Vagina (tissue), 2 donors: ENCODE results near the gene ADGRL1. TPM values are rescaled to one million over a fixed set of nuclear protein-coding genes. Genes with fewer than 3 reads are reported as not detected.
"Not testable (repeated sequence)": the region's sequence is repeated elsewhere in the genome, so short reads cannot be mapped to it uniquely, and the experiment has no call there.

Experiments used
- DNase-seq, 2 donors: peaks; one replicate each; pipeline ENCODE4 v3.0.0-alpha.2; 2017; ENCODE audit errors: extremely low spot score in 2 of 2
- H3K27ac ChIP-seq: fragments of 200-600 bp; sonication (generic); one replicate; pipeline ENCODE4 v1.5.1; 2019
- H3K27me3 ChIP-seq: fragments of 200-600 bp; sonication (generic); one replicate; pipeline ENCODE4 v1.5.1; 2019
- H3K36me3 ChIP-seq, 2 donors: fragments of 200-600 bp; sonication (generic); one replicate each; pipeline ENCODE4 v1.5.1; 2017 to 2019
- H3K4me1 ChIP-seq: fragments of 200-600 bp; sonication (generic); one replicate; pipeline ENCODE4 v1.5.1; 2019
- H3K4me3 ChIP-seq, 2 donors: fragments of 200-600 bp; sonication (generic); 1 replicate in 1 of 2; 2 replicates in 1 of 2; pipeline ENCODE4 v1.5.1; 2016 to 2019
- H3K9me3 ChIP-seq: fragments of 200-600 bp; sonication (generic); one replicate; pipeline ENCODE4 v1.5.1; 2019
- CTCF ChIP-seq, 3 experiments: fragments of 450-650 bp in 2 of 3; fragments of 200-600 bp in 1 of 3; sonication (generic) in 1 of 3; IDR thresholded peaks; one replicate each; pipeline ENCODE4 v1.5.1; 2017 to 2019; ENCODE audit warnings: antibody characterized with exemption in 3 of 3, mild to moderate bottlenecking in 2 of 3, moderate library complexity in 2 of 3
- POLR2A ChIP-seq, 2 donors: fragments of 450-650 bp; IDR thresholded peaks; one replicate each; pipeline ENCODE4 v1.6.1; 2017; ENCODE audit warnings: antibody characterized with exemption in 2 of 2, mild to moderate bottlenecking in 2 of 2, moderate library complexity in 2 of 2
- POLR2AphosphoS5 ChIP-seq, 2 donors: sonication (generic); formaldehyde crosslinking; IDR thresholded peaks; one replicate each; pipeline ENCODE4 v1.9.0; 2017; ENCODE audit warnings: antibody characterized with exemption in 2 of 2, mild to moderate bottlenecking in 2 of 2, low read depth in 1 of 2; ENCODE audit not compliant: insufficient read depth in 1 of 2
- intact Hi-C: fragments of 100-400 bp; cut with DNase I; formaldehyde crosslinking; loops from one replicate; pipeline ENCODE4 v1.15.1; 2023
- total RNA-seq: library from RNA; depleted of rRNA; stranded (reverse); fragments of >200 nt; gene quantifications from one replicate; pipeline ENCODE4 v1.2.3, GENCODE V29; 2016

The ADGRL1 gene
- total RNA-seq, 1 donor from 2014 or later, result 23.3 TPM

GRCh38 chr19:14189415-14189814 is 16.6 kb downstream of the ADGRL1 start:
- DNase-seq, result no peak
- Histone ChIP-seq H3K9me3 (no peaks in the 10 kb centered on the region), H3K4me3 (no peak overlapping the region), H3K4me1 (no peaks in the 10 kb centered on the region), H3K27me3 (no peaks in the 10 kb centered on the region), H3K27ac (no peak overlapping the region), H3K36me3 (no peaks in the 10 kb centered on the region)
- TF ChIP-seq POLR2AphosphoS5 (IDR thresholded peaks at IDR 0.05; ENCODE audit: insufficient read depth in 1 of 2, low read depth in 1 of 2) (no peak), POLR2A (IDR thresholded peaks at IDR 0.05) (no peak), CTCF (IDR thresholded peaks at IDR 0.05) (no peak)
- intact Hi-C loops, result no loop called here

GRCh38 chr19:14188086-14188485 is 17.9 kb downstream of the ADGRL1 start:
- H3K9me3 ChIP-seq, DNase-seq, H3K4me3 ChIP-seq, H3K36me3 ChIP-seq, H3K27ac ChIP-seq, H3K4me1 ChIP-seq, H3K27me3 ChIP-seq, intact Hi-C loops: not testable (repeated sequence)

- H3K4me3 ChIP-seq, result no peak overlapping the region
- no peaks in the 10 kb centered on the region for H3K4me1 ChIP-seq
- DNase-seq, result no peak
- H3K27me3 ChIP-seq, result no peaks in the 10 kb centered on the region
- no peak overlapping the region for H3K27ac ChIP-seq
- TF ChIP-seq POLR2A (IDR thresholded peaks at IDR 0.05) (no peak), POLR2AphosphoS5 (IDR thresholded peaks at IDR 0.05; ENCODE audit: insufficient read depth in 1 of 2, low read depth in 1 of 2) (no peak), CTCF (IDR thresholded peaks at IDR 0.05) (no peak)
- no peaks in the 10 kb centered on the region for H3K36me3 ChIP-seq
- intact Hi-C loops, result no loop called here
- H3K9me3 ChIP-seq, result no peaks in the 10 kb centered on the region
Measured at GRCh38 chr19:14187561-14187960, 18.4 kb downstream of the ADGRL1 start.

- intact Hi-C loops, H3K4me1 ChIP-seq, DNase-seq, H3K9me3 ChIP-seq, H3K27ac ChIP-seq, H3K27me3 ChIP-seq, H3K36me3 ChIP-seq, H3K4me3 ChIP-seq: not testable (repeated sequence)
Measured at GRCh38 chr19:14186684-14187083, 19.3 kb downstream of the ADGRL1 start.

- H3K9me3 ChIP-seq, H3K36me3 ChIP-seq, H3K27me3 ChIP-seq, H3K27ac ChIP-seq, DNase-seq, H3K4me1 ChIP-seq, intact Hi-C loops, H3K4me3 ChIP-seq: not testable (repeated sequence)
Measured at GRCh38 chr19:14185691-14186090, 20.3 kb downstream of the ADGRL1 start.

- H3K4me3 ChIP-seq, result no peak overlapping the region
- no peak overlapping the region for H3K27ac ChIP-seq
- intact Hi-C loops, result no loop called here
- no peak for DNase-seq
- H3K27me3 ChIP-seq, result no peaks in the 10 kb centered on the region
- H3K4me1 ChIP-seq, result no peaks in the 10 kb centered on the region
- H3K9me3 ChIP-seq, result no peaks in the 10 kb centered on the region
- no peak for TF ChIP-seq CTCF (IDR thresholded peaks at IDR 0.05)
- TF ChIP-seq POLR2AphosphoS5 (IDR thresholded peaks at IDR 0.05; ENCODE audit: insufficient read depth in 1 of 2, low read depth in 1 of 2), result no peak
- TF ChIP-seq POLR2A (IDR thresholded peaks at IDR 0.05), result no peak
- no peaks in the 10 kb centered on the region for H3K36me3 ChIP-seq
Measured at GRCh38 chr19:14185158-14185557, 20.8 kb downstream of the ADGRL1 start.

GRCh38 chr19:14183741-14184350 is 22.1 kb downstream of the ADGRL1 start:
- Histone ChIP-seq H3K4me3 (no peak overlapping the region), H3K4me1 (no peaks in the 10 kb centered on the region), H3K9me3 (no peaks in the 10 kb centered on the region), H3K36me3 (no peaks in the 10 kb centered on the region), H3K27me3 (no peaks in the 10 kb centered on the region), H3K27ac (no peak overlapping the region)
- intact Hi-C loops, result no loop called here
- DNase-seq, result no peak
- TF ChIP-seq POLR2A (IDR thresholded peaks at IDR 0.05) (no peak), POLR2AphosphoS5 (IDR thresholded peaks at IDR 0.05; ENCODE audit: insufficient read depth in 1 of 2, low read depth in 1 of 2) (no peak), CTCF (IDR thresholded peaks at IDR 0.05) (no peak)
